GM19438 (cell line): ENCODE results near the gene CLEC5A.
"Not testable (repeated sequence)": the region's sequence is repeated elsewhere in the genome, so short reads cannot be mapped to it uniquely, and the experiment has no call there.

ENCODE experiments used
- ATAC-seq: cut with Tn5 transposase; IDR thresholded peaks from one replicate; pipeline ENCODE4 v1.9.1; 2021; ENCODE audit warnings: low read depth; ENCODE audit not compliant: unreplicated experiment

Gene CLEC5A

DNA sequence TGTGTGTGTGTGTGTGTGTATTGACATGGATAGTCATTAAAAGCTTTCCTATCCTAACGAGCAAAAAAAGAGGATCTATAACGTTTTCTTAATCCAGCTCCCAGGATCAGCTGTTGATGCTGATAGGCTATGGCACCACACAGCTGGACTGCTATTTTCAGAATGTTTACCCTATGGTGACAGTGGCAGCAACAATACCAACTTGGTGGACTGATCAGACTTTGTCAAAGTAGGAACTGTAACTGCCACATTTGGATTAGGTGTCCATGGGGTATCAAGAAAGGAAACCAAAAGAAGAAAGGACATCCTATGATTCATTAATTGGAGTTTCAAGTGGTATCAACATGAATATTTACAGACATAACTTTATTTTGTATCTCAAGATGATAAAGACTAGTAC lies 2.7 kb upstream of the CLEC5A start:
- ATAC-seq, result no peak

DNA sequence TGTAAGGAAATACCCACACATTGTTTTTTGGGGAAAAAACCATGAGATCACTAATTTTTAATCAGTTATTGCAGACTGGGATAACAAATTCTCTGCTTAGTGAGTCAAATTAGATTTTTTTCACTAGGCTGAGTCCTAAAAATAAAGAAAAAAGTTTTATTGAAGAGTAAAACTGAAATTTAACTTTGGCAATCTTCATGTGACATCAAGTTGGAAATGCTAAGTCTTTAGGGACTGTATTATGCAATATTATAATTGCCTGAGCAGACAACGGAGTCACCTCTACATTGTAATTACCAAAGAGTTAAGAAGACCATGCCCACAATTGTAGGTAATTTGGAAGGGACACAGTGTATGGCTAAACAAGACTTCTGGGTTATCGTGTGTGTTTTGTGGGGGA lies 2.2 kb upstream of the CLEC5A start:
- ATAC-seq, result no peak

- ATAC-seq, result no peak
These were observed 1.4 kb downstream of the CLEC5A start for GRCh38 chr7:141945356-141945755.

DNA sequence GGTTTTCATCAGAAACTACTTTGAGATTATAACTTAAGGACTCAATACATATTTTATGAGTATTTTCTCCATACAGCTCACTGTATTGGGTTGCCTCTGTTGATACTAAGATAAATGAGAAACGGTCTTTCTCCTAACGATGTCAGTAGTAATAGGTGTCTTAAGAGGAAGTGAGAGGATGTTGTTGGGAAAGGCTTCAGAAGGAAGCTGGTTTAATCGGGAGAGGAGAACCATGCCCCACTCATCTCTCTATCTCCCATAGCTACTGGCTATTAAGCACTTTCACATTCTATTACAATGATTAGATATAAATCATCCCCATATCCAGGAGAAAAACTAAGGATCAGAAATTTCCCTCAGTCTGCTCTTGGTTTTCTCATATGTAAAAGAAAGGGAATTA lies 2.0 kb downstream of the CLEC5A start:
- ATAC-seq, result no peak

GRCh38 chr7:141943846-141944245 lies 2.9 kb downstream of the CLEC5A start:
- no peak for ATAC-seq

DNA sequence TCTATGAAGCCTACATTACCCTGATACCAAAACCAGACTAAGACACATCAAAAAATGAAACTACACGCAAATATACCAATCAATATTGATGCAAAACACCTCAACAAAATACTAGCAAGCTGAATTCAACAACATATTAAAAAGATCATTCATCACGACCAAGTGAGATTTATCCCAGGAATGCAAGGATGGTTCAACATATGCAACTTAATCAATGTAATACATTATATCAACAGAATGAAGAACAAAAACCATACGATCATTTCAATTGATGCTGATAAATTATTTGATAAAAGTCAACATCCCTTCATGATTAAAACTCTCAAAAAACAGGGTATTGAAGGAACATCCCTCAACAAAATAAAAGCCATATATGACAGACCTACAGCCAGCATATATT lies 5.7 kb downstream of the CLEC5A start:
- ATAC-seq, result no peak

- ATAC-seq, result no peak
These were observed 16.6 kb downstream of the CLEC5A start for GRCh38 chr7:141930211-141930610.

DNA sequence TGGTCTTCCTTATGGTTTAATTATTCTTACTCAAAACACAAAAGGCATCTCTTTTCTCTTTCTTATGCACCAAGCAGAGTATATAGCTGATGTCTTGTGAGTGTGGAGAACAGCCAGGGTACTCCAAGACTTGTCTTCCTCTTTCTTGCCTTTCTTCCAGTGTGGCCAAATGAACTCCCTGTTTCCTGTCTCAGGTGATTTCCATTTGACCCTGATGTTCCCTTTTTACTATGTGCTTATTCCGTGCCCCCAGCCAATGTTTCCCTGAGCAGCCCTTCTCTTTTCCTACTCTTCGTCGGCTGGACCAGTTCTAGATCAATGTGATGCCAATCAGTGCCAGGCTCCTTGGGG lies 18.0 kb downstream of the CLEC5A start:
- ATAC-seq, result no peak

GRCh38 chr7:141928146-141928844 lies 18.5 kb downstream of the CLEC5A start:
- no peak for ATAC-seq

GRCh38 chr7:141920281-141920680 lies 26.5 kb downstream of the CLEC5A start:
- no peak for ATAC-seq

DNA sequence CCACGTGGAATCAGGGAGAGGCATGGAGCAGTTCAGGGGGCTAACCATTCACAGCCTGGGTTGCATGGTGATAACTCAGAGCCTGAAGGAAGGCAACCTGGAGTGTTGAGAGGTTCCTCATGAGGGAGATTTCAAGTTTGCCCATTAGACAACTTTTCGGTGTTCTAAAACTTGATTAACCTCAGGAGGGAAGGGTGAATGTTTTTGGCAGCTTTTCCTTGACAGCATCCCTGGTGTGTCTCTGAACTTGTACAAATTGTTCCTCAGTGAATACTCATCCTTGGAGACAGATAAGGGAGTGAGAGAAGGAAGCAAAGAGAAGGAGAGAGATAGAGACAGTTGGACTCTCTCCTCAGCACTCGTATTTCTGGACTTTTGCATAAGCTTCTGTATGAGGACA lies 30.7 kb downstream of the CLEC5A start, which contains the start of gene OR9A4:
TSS of gene OR9A4 (plus strand) at position 301 of the 400 bp plus-strand sequence. CDS start 2,477 bp downstream, outside the sequence.
- ATAC-seq, result no peak

DNA sequence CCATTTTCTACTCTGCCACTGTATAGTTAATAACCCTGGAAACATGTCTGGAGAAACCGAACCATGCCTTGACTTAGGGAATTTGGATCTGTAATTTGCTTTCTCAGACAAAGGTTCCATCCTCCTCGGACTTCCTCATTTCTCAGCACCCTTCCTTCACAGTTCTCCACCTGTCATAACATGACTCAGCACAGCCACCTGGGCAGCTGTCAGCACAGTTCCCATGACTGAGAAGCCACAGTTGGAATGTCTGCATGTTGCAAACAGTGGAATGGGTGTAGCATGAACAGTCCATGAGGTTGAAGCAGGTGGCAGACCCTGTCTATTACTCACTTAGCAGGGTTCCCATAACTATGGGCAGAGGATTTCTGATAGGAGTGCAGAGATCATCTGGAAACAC lies 31.2 kb downstream of the CLEC5A start:
- ATAC-seq, result no peak

DNA sequence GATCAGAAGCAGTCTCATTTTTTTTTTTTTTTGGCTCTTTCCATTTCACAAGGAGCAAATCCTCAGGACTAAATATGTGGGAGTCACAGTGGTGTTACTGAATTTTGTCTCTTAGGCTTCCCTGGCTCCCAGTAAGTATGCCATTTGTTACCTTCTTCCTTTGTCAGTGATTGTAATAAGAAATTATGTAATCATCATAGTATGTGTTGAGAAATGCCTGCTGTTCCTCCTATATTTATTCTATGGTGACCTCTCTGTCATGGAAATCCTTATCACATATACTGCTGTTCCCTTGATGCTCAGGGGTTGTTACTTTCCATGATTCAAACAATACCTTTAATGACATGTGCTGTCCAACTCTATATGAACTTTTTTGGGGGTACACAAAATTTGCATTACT lies 35.4 kb downstream of the CLEC5A start:
- no peak for ATAC-seq

- ATAC-seq, result no peak
These were observed 40.5 kb downstream of the CLEC5A start for GRCh38 chr7:141906285-141906684.

DNA sequence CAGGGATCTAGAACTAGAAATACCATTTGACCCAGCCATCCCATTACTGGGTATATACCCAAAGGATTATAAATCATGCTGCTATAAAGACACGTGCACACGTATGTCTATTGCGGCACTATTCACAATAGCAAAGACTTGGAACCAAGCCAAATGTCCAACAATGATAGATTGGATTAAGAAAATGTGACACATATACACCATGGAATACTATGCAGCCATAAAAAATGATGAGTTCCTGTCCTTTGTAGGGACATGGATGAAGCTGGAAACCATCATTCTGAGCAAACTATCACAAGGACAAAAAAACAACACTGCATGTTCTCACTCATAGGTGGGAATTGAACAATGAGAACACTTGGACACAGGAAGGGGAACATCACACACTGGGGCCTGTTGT lies 47.4 kb downstream of the CLEC5A start:
- not testable (repeated sequence) for ATAC-seq

DNA sequence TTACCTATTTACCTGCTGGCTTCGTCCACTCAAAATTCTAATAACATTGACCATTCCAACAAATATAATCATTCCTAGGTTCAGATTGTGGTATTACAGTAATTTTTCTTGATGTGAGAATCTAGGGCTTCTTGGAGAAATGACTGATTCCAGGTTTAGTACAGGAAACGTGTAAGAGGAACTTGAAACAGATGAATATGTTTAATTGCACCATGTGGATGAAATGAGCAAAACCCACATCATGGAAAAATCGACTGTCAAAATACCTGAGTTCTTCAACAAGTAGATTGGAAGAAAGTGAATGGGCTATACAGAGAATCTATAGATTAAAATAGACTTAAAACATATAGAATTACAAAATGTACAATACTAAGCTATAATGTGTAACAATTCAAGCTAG lies 55.4 kb downstream of the CLEC5A start:
- no peak for ATAC-seq

- no peak for ATAC-seq
These were observed 57.5 kb downstream of the CLEC5A start for GRCh38 chr7:141889321-141889720.

- no peak for ATAC-seq
These were observed 62.1 kb downstream of the CLEC5A start for GRCh38 chr7:141884539-141885225.

DNA sequence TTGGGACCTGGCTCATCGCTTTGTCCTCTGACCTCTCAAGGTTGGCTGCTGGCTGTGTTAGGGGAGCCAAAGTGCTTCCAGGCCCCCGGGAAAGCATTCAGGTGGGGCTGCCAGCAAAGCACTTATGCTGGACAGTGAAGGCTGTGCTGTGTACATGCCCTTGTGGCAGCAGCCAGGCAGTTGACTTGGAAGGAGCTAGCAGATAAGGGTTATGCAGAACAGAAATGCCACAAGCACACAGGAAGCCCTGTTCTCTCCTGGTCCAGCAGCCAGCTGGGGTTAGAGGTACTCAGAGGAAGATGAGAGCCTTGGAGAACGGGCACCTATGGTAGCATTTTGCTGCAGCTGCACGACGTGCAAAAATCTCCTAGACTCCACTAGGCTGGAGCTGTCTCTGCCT lies 65.8 kb downstream of the CLEC5A start:
- no peak for ATAC-seq

GRCh38 chr7:141877365-141877764 lies 69.4 kb downstream of the CLEC5A start:
- no peak for ATAC-seq
